H1 (cell line): ENCODE measurements around the gene LBX2.
"Not testable (repeated sequence)": the region's sequence is repeated elsewhere in the genome, so short reads cannot be mapped to it uniquely, and the experiment has no call there.

ENCODE experiments used
- CREB1 ChIP-seq: IDR thresholded peaks from 2 replicates; pipeline ENCODE4 v1.6.1; 2012; ENCODE audit warnings: inconsistent platforms
- CTCF ChIP-seq, 3 experiments: IDR thresholded peaks; 1 replicate in 2 of 3; 2 replicates in 1 of 3; pipeline versions ENCODE4 v1.5.1 to v1.6.1; 2011; ENCODE audit warnings: low read length in 3 of 3, mild to moderate bottlenecking in 3 of 3, inconsistent platforms in 2 of 3, low read depth in 1 of 3, moderate library complexity in 1 of 3; ENCODE audit not compliant: insufficient read depth in 1 of 3; ENCODE audit errors: control extremely low read depth in 1 of 3
- MAFK ChIP-seq: IDR thresholded peaks from 2 replicates; pipeline ENCODE4 v1.6.1; 2012; ENCODE audit warnings: low read depth, mild to moderate bottlenecking, improper control_type of control experiment, low read length

GRCh38 chr2:74460187-74460586 lies 39.2 kb downstream of the LBX2 start:
- not testable (repeated sequence) for TF ChIP-seq MAFK; CTCF (IDR thresholded peaks at IDR 0.05; ENCODE audit: control extremely low read depth in 1 of 3, insufficient read depth in 1 of 3, low read depth in 1 of 3, low read length in 3 of 3); CREB1
